SK-N-SH (cell line): ENCODE results near the gene ARAP1. TPM values are rescaled to one million over a fixed set of nuclear protein-coding genes. Genes with fewer than 3 reads are reported as not detected.

Source experiments
- CTCF ChIA-PET: fragments of 300-600, 350-600 bp; formaldehyde crosslinking; extraction: SDS; loops from one replicate; lab custom pipeline; 2021; lab: Yijun Ruan, JAX
- POLR2A ChIA-PET: fragments of 350-600 bp; sonication (Branson Sonifier 250); formaldehyde crosslinking; extraction: SDS; loops from one replicate; lab custom pipeline; 2020; ENCODE audit warnings: antibody characterized with exemption, inconsistent platforms; lab: Yijun Ruan, JAX
- DNase-seq: peaks from one replicate; pipeline ENCODE4 v3.0.0; 2012
- H2AFZ ChIP-seq: fragments of 200-600 bp; sonication (generic); 2 replicates; pipeline ENCODE4 v1.8.1; 2016; ENCODE audit warnings: antibody characterized with exemption, mild to moderate bottlenecking, low read depth
- H3F3A ChIP-seq: fragments of 200-600 bp; sonication (generic); replicated peaks from 2 replicates; pipeline ENCODE3; 2016; ENCODE audit warnings: antibody characterized with exemption, mild to moderate bottlenecking; ENCODE audit not compliant: insufficient read depth
- H3K27ac ChIP-seq, 2 experiments: fragments of 200-500 bp in 1 of 2; fragments of 200-600 bp in 1 of 2; sonication (Bioruptor generic) in 1 of 2; sonication (generic), shearing (Covaris generic) in 1 of 2; 2 replicates each; pipeline versions ENCODE4 v1.5.1 to v1.6.1; 2014 to 2016; ENCODE audit warnings: low read depth in 2 of 2, inconsistent platforms in 1 of 2, low read length in 1 of 2, mild to moderate bottlenecking in 1 of 2, mixed read lengths in 1 of 2
- H3K27me3 ChIP-seq: fragments of 200-600 bp; sonication (generic), shearing (Covaris generic); 2 replicates; pipeline ENCODE4 v1.6.1; 2016; ENCODE audit warnings: mixed run types; ENCODE audit not compliant: insufficient read depth
- H3K36me3 ChIP-seq, 2 experiments: fragments of 200-500 bp in 1 of 2; fragments of 200-600 bp in 1 of 2; sonication (Bioruptor generic) in 1 of 2; sonication (generic) in 1 of 2; replicated peaks in 1 of 2; 2 replicates each; pipeline versions ENCODE3 to v1.5.1; 2014 to 2016; ENCODE audit warnings: low read length in 1 of 2, mild to moderate bottlenecking in 1 of 2; ENCODE audit not compliant: insufficient read depth in 2 of 2, control insufficient read depth in 1 of 2
- H3K4me1 ChIP-seq, 2 experiments: fragments of 200-500 bp in 1 of 2; fragments of 200-600 bp in 1 of 2; sonication (Bioruptor generic) in 1 of 2; sonication (generic), shearing (Covaris generic) in 1 of 2; 2 replicates each; pipeline versions ENCODE4 v1.5.1 to v1.6.1; 2014 to 2016; ENCODE audit warnings: low read depth in 1 of 2, low read length in 1 of 2, mixed run types in 1 of 2; ENCODE audit not compliant: insufficient read depth in 2 of 2, control insufficient read depth in 1 of 2
- H3K4me2 ChIP-seq: fragments of 200-600 bp; sonication (generic), shearing (Covaris generic); 2 replicates; pipeline ENCODE4 v1.6.1; 2017; ENCODE audit warnings: mixed run types
- H3K4me3 ChIP-seq, 2 experiments: fragments of 200-500 bp in 1 of 2; fragments of 200-600 bp in 1 of 2; sonication (Bioruptor generic) in 1 of 2; sonication (generic), shearing (Covaris generic) in 1 of 2; 2 replicates each; pipeline versions ENCODE4 v1.5.1 to v1.8.1; 2014 to 2016; ENCODE audit warnings: low read depth in 2 of 2, inconsistent platforms in 1 of 2, low read length in 1 of 2, mild to moderate bottlenecking in 1 of 2, mixed read lengths in 1 of 2, moderate library complexity in 1 of 2
- H3K79me2 ChIP-seq: fragments of 200-600 bp; sonication (generic); 2 replicates; pipeline ENCODE4 v1.8.1; 2017; ENCODE audit warnings: mild to moderate bottlenecking; ENCODE audit not compliant: insufficient read depth
- H3K9ac ChIP-seq: fragments of 200-600 bp; sonication (generic); 2 replicates; pipeline ENCODE4 v1.6.1; 2017; ENCODE audit warnings: mixed run types
- H3K9me2 ChIP-seq: fragments of 200-600 bp; sonication (generic); 2 replicates; pipeline ENCODE4 v1.6.1; 2017; ENCODE audit warnings: mixed run types
- H3K9me3 ChIP-seq: fragments of 200-600 bp; sonication (generic); 2 replicates; pipeline ENCODE4 v1.6.1; 2017; ENCODE audit warnings: mixed run types, mild to moderate bottlenecking, moderate library complexity
- H4K20me1 ChIP-seq: fragments of 200-600 bp; sonication (generic); 2 replicates; pipeline ENCODE4 v1.6.1; 2017; ENCODE audit warnings: mild to moderate bottlenecking, mixed run types; ENCODE audit not compliant: insufficient read depth
- CHD2 ChIP-seq: fragments of 150-350 bp; IDR thresholded peaks from 2 replicates; pipeline ENCODE4 v1.6.1; 2018; ENCODE audit warnings: low read length; ENCODE audit not compliant: partially characterized antibody
- EP300 ChIP-seq, 2 experiments: IDR thresholded peaks; 2 replicates each; pipeline versions ENCODE4 v1.4.0 to v1.6.1; 2012; ENCODE audit warnings: borderline replicate concordance in 1 of 2, low read depth in 1 of 2, low read length in 1 of 2
- FOSL2 ChIP-seq: IDR thresholded peaks from 2 replicates; pipeline ENCODE4 v1.4.0; 2012; ENCODE audit warnings: low read depth, mild to moderate bottlenecking, moderate library complexity, borderline replicate concordance
- JUND ChIP-seq: IDR thresholded peaks from 2 replicates; pipeline ENCODE4 v1.4.0; 2012
- NFIC ChIP-seq: IDR thresholded peaks from 2 replicates; pipeline ENCODE4 v1.4.0; 2012; ENCODE audit warnings: borderline replicate concordance
- NRF1 ChIP-seq: IDR thresholded peaks from 2 replicates; pipeline ENCODE4 v1.6.1; 2012; ENCODE audit warnings: low read depth, mild to moderate bottlenecking, low read length
- RFX5 ChIP-seq: IDR thresholded peaks from 2 replicates; pipeline ENCODE4 v1.6.1; 2012; ENCODE audit warnings: mild to moderate bottlenecking, improper control_type of control experiment, low read length
- TAF1 ChIP-seq: IDR thresholded peaks from 2 replicates; pipeline ENCODE4 v1.6.1; 2012; ENCODE audit warnings: low read depth, mild to moderate bottlenecking, low read length, moderate library complexity, borderline replicate concordance
- TCF12 ChIP-seq: IDR thresholded peaks from 2 replicates; pipeline ENCODE4 v1.4.0; 2012
- TEAD4 ChIP-seq: IDR thresholded peaks from 2 replicates; pipeline ENCODE4 v1.4.0; 2012; ENCODE audit warnings: mild to moderate bottlenecking, borderline replicate concordance; ENCODE audit not compliant: insufficient read depth
- WGBS: methylation state at CpG from one replicate; pipeline ENCODE4 v1.1.6; 2017; ENCODE audit warnings: low lambda C conversion rate; 5-methylcytosine and 5-hydroxymethylcytosine counted together
- polyA plus RNA-seq, 3 experiments: library from polyadenylated mRNA; depleted of rRNA; stranded (reverse); fragments of >200 nt; gene quantifications; 2 replicates each; pipeline ENCODE4 v1.2.3, GENCODE V29; 2012
- TF ChIP-seq, protein P1 (sequence below): IDR thresholded peaks from 2 replicates; pipeline ENCODE4 v1.6.1; 2012; ENCODE audit warnings: mild to moderate bottlenecking, low read depth, low read length, moderate library complexity
- TF ChIP-seq, protein P2 (sequence below): IDR thresholded peaks from 2 replicates; pipeline ENCODE4 v1.4.0; 2012; ENCODE audit warnings: low read depth, borderline replicate concordance
- TF ChIP-seq, protein P3 (sequence below): fragments of 150-350 bp; IDR thresholded peaks from 2 replicates; pipeline ENCODE4 v1.6.1; 2017; ENCODE audit warnings: antibody characterized with exemption, low read length, low read depth, borderline replicate concordance
- TF ChIP-seq, protein P4 (sequence below): IDR thresholded peaks from 2 replicates; pipeline ENCODE4 v1.4.0; 2012; ENCODE audit warnings: low read depth
- TF ChIP-seq, protein P5 (sequence below): fragments of 200-600 bp; sonication (generic); IDR thresholded peaks from 2 replicates; pipeline ENCODE4 v1.6.1; 2017; ENCODE audit warnings: antibody characterized with exemption, mild to moderate bottlenecking, moderate library complexity

Gene ARAP1
- polyA plus RNA-seq, 1 of the 3 experiments (the other 2 are of a cell fraction) = 56.6 TPM

DNA sequence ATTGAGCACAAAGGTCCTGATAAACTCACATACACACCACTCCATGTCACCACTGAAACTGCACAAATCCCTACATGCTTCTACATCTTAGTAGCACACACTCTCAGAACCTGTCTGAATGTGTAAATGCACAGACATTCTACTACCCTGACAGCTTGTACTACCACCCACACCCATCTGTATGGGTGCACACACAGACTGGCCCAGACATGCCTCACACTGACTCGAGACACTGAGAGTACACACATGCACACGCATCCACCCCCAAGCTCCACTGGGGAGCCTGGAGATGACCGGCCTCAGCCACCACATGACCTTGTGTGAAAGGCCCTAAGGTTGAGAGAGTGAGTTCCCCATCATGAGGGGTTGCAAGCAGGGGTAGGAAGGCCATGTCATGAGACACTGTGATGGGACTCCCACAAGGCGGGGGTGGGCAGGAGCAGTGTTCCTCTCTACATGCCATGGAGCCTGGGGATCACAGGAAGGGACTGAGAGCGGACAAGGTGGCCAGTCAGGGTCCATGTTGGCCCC is 28.1 kb downstream of the ARAP1 start:
- CTCF ChIA-PET = interaction anchor here (1.1 to 18.2 kb wide), 10 partner anchors 10 to 90 kb away, joined by 3 to 198 read pairs (median 17); partner anchors contain the start of genes ATG16L2 and STARD10
- DNase-seq = no peak
- WGBS = 95% methylated on average over 3 of the region's 5 CpGs
- TF ChIP-seq, protein P1, sequence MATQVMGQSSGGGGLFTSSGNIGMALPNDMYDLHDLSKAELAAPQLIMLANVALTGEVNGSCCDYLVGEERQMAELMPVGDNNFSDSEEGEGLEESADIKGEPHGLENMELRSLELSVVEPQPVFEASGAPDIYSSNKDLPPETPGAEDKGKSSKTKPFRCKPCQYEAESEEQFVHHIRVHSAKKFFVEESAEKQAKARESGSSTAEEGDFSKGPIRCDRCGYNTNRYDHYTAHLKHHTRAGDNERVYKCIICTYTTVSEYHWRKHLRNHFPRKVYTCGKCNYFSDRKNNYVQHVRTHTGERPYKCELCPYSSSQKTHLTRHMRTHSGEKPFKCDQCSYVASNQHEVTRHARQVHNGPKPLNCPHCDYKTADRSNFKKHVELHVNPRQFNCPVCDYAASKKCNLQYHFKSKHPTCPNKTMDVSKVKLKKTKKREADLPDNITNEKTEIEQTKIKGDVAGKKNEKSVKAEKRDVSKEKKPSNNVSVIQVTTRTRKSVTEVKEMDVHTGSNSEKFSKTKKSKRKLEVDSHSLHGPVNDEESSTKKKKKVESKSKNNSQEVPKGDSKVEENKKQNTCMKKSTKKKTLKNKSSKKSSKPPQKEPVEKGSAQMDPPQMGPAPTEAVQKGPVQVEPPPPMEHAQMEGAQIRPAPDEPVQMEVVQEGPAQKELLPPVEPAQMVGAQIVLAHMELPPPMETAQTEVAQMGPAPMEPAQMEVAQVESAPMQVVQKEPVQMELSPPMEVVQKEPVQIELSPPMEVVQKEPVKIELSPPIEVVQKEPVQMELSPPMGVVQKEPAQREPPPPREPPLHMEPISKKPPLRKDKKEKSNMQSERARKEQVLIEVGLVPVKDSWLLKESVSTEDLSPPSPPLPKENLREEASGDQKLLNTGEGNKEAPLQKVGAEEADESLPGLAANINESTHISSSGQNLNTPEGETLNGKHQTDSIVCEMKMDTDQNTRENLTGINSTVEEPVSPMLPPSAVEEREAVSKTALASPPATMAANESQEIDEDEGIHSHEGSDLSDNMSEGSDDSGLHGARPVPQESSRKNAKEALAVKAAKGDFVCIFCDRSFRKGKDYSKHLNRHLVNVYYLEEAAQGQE = no peak
- no peak for TF ChIP-seq TCF12
- no peak for TF ChIP-seq NRF1
- no peak for TF ChIP-seq EP300 (IDR thresholded peaks at IDR 0.05; ENCODE audit: borderline replicate concordance in 1 of 2, low read depth in 1 of 2, low read length in 1 of 2)
- no peak for TF ChIP-seq CHD2
- no peak for TF ChIP-seq FOSL2
- TF ChIP-seq, protein P2, sequence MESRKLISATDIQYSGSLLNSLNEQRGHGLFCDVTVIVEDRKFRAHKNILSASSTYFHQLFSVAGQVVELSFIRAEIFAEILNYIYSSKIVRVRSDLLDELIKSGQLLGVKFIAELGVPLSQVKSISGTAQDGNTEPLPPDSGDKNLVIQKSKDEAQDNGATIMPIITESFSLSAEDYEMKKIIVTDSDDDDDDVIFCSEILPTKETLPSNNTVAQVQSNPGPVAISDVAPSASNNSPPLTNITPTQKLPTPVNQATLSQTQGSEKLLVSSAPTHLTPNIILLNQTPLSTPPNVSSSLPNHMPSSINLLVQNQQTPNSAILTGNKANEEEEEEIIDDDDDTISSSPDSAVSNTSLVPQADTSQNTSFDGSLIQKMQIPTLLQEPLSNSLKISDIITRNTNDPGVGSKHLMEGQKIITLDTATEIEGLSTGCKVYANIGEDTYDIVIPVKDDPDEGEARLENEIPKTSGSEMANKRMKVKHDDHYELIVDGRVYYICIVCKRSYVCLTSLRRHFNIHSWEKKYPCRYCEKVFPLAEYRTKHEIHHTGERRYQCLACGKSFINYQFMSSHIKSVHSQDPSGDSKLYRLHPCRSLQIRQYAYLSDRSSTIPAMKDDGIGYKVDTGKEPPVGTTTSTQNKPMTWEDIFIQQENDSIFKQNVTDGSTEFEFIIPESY = no peak
- TF ChIP-seq, protein P3, sequence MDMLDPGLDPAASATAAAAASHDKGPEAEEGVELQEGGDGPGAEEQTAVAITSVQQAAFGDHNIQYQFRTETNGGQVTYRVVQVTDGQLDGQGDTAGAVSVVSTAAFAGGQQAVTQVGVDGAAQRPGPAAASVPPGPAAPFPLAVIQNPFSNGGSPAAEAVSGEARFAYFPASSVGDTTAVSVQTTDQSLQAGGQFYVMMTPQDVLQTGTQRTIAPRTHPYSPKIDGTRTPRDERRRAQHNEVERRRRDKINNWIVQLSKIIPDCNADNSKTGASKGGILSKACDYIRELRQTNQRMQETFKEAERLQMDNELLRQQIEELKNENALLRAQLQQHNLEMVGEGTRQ = no peak
- TF ChIP-seq NFIC = no peak
- TF ChIP-seq, protein P4, sequence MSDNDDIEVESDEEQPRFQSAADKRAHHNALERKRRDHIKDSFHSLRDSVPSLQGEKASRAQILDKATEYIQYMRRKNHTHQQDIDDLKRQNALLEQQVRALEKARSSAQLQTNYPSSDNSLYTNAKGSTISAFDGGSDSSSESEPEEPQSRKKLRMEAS = no peak
- TF ChIP-seq, protein P5, sequence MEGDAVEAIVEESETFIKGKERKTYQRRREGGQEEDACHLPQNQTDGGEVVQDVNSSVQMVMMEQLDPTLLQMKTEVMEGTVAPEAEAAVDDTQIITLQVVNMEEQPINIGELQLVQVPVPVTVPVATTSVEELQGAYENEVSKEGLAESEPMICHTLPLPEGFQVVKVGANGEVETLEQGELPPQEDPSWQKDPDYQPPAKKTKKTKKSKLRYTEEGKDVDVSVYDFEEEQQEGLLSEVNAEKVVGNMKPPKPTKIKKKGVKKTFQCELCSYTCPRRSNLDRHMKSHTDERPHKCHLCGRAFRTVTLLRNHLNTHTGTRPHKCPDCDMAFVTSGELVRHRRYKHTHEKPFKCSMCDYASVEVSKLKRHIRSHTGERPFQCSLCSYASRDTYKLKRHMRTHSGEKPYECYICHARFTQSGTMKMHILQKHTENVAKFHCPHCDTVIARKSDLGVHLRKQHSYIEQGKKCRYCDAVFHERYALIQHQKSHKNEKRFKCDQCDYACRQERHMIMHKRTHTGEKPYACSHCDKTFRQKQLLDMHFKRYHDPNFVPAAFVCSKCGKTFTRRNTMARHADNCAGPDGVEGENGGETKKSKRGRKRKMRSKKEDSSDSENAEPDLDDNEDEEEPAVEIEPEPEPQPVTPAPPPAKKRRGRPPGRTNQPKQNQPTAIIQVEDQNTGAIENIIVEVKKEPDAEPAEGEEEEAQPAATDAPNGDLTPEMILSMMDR = no peak
- no peak for TF ChIP-seq TEAD4
- no peak for TF ChIP-seq TAF1
- no peak for TF ChIP-seq JUND
- no peak for TF ChIP-seq RFX5
- peaks cover 4% of the 10 kb centered on the region; the same call in 1 of the 2 replicates for H4K20me1 ChIP-seq
- H3K4me2 ChIP-seq = no peak overlapping the region
- H3K79me2 ChIP-seq = peaks cover 52% of the 10 kb centered on the region
- H3K4me1 ChIP-seq = peaks cover 13 to 37% of the 10 kb centered on the region in 2 experiments
- POLR2A ChIA-PET = no interaction called here
- H3K9ac ChIP-seq = no peak overlapping the region
- H3F3A ChIP-seq = peaks cover 2% of the 10 kb centered on the region
- H3K9me3 ChIP-seq = no peaks in the 10 kb centered on the region
- H2AFZ ChIP-seq = no peak overlapping the region
- no peaks in the 10 kb centered on the region for H3K27me3 ChIP-seq
- H3K9me2 ChIP-seq = no peaks in the 10 kb centered on the region
- no peak overlapping the region for H3K4me3 ChIP-seq
- no peaks in the 10 kb centered on the region for H3K36me3 ChIP-seq
- peak overlapping the region in 1 of 2 experiments; percentile 13; a peak in 1 of 4 replicates for H3K27ac ChIP-seq
